DMS79 treated with DMSO at 0.1 percent for 48 hours (cell line): ENCODE data around the gene NEURL3.
A peak's percentile ranks its signal among the peaks of the same experiment; 100 is the strongest.
"Not testable (repeated sequence)": the region's sequence is repeated elsewhere in the genome, so short reads cannot be mapped to it uniquely, and the experiment has no call there.

Experiments used
- DNase-seq: peaks from one replicate; lab custom pipeline; 2025; lab: John Stamatoyannopoulos, UW

Gene NEURL3

DNA sequence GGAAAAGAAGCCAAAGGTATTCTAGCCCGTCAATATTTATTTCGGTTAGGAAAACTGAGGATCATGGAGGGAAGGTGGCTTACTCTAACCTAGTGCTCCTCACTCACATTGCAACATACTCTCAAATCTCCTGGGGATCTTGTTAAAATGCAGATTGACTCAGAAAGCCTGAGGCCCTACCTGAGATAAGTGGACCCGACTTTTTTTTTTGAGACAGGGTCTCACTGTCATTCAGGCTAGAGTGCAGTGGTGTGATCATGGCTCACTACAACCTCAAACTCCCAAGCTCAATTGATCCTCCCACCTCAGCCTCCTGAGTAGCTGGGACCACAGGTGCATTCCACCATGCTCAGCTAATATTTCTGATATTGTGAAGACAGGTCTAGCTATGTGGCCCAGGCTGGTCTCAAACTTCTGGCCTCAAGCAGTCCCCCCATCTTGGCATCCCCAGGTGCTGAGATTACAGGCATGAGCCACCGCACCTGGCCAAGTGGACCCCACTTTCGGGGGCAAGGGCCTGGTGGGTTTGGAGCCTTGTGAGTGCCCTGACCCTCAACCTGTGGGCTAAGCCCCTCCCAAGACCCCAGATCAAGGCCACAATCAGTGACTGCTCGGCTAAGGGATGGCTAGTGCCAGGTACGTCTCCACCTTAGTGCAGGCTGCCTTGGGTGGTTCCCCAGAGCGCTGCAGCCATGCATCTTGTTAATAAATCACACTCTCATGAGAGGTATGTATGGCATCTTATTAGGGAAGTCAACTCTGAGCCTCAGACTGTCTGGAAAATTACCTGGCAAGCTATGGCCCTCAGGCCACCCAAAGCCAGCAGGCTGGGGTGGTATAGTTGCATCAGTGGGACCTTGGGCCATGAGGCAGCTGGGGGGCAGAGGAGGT lies 1.1 kb upstream of the NEURL3 start:
- DNase-seq, result no peak

DNA sequence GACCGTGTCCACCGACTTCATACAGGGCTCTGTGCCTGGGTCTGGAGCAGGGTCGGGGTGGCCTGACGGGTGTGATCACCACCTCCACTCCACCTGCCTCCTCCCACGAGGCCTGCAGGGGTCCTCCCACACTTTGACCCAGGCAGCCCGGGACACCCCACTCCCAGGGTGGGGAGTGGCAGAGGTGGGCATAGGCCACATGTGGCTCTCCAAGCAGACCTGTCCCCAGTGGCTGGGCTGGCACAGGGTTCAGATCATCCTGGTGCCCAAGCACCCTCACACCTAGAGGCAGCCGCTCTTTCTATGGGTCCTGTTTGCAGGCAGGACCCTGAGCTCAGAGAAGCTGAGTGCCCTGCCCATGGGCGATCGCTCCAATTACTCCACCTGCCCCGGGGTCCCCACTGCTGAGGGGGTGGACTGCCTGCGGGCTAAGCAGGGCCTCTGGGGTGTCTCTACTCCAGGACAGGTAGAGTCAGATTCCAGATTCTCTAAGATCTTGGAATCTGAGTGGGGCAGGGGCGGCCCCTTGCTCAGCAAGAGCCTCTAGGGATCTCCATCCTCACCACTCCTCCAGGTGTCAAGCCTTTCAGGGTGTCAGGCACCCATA lies 1.4 kb downstream of the NEURL3 start:
- no peak for DNase-seq

DNA sequence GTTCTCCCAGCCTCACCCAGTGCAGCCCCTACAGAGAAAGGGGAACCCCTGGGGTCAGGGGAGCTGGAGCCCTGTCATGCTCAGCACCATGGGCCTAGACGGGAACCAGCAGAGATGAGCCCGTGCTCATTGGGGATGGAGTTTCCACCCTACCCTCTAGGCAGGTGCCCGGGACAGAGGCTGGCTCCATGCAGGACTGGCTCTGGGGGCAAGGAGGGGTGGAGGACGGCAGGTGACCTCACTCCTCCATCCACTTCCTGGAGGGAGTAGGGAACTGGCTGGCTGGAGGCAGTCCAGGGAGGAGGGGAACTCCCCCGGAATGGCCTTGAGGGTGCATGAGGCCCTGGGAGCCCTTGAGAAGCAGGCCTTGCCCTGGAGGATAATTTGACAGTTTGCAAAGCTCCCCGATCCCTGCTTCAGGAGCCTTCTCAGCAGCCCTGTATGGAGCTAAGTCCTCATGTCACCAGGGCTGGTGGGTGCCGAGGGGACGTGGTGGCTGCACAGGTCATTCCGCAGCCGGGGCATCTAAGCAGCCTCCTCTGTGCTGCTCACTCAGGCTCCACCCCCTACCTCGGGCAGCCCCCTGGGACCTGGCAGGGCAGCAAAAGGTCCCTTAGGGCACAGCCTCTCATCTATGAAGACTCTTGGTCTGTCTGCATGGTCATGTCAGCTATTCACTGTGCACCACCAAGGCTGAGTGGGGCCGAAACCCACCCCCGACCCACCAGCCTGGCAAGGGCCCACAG lies 2.1 kb downstream of the NEURL3 start:
- DNase-seq, result no peak

DNA sequence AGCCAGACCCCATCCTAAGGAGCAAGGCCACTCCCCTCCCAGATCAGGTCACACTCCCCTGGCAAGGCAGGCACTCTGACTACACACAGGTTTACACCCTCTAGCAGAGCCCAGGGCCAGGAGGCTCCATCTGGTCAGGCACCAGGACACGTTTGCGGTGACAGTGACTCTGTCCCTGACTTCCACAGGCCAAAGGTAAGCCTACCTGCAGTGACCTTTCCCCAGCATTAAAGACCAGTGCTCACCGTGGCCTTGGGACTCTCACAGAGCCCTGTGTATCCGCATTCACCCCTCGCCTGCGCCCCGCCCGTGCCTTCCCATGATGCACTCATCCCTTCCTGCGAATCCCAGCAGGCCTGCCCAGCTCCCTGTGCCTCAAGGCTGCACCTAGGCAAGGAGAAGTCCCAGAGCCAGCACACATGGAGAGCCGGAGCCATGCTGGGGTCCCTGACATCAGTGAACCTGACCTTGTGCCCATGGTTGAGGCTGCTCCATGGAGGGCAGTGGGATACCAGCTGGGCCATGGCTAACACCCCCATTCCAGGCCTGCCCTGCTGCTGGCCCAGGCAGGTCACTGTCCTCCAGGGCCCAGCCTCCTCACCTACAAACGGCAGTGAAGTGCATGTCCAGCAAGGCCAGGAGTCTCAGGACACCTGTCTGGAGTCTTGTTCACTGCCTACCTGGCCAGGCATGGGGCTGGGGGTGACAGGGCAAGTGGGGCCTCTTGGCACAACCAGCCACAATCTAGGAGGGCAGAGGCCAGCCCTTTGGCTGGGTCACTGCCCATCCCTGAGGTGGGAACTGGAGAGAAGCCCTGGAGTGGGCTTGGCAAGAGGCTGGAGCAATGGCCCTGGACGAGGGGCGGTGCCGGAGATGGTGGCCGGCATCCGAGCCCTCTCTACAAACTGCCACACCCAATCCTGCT lies 3.0 kb downstream of the NEURL3 start:
- no peak for DNase-seq

DNA sequence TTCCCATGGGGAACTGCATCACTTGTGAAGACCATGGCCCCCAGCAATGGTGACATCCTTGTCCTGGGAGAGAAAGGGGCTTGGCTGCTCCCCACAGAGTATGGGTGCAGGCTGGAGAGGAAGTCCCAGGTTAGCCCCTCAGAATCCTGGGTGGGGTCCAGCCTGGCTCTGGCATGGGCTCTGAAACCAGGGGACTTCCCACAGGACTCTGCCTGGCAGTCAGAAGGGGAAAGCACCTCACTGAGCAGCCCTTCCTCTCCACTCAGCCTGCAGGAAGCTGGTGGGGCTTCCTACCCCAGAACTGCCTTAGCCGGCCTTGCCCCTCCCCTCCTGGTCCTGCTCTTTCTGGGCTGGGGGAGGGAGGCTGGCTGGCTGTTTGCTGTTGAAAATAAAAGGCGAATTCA lies 3.7 kb downstream of the NEURL3 start:
- no peak for DNase-seq

DNA sequence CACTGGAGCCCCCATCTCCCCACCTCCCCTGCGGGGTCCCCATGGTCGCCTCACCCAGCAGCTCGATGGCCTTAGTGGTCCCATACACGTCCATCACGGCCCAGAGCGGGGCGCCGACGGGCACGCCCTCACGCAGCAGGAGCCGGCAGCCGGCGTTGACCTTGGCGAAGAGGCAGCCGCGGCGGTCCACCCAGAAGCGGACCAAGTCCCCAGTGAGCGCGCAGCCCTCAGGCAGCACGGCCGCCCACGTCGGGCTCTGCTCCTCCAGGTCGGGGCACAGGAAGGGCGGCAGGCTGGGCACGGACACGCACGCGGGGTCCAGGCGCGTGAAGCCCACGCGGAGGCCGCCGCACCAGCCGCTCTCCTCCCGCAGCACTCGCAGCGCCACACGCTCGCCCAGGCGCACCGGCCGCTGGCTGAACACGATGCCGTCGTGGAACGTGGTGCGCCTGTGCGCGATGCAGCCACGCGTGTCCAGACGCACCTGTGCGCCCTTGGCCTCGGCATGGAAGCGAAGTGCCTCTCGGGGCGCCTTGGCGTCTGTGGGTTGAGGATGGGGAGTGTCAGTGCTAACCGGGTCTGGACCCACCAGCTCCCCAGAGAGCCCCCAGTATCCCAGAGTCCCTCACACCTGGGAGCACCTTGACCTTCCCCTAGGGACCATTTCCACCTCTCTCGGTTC lies 4.6 kb downstream of the NEURL3 start:
- no peak for DNase-seq

DNA sequence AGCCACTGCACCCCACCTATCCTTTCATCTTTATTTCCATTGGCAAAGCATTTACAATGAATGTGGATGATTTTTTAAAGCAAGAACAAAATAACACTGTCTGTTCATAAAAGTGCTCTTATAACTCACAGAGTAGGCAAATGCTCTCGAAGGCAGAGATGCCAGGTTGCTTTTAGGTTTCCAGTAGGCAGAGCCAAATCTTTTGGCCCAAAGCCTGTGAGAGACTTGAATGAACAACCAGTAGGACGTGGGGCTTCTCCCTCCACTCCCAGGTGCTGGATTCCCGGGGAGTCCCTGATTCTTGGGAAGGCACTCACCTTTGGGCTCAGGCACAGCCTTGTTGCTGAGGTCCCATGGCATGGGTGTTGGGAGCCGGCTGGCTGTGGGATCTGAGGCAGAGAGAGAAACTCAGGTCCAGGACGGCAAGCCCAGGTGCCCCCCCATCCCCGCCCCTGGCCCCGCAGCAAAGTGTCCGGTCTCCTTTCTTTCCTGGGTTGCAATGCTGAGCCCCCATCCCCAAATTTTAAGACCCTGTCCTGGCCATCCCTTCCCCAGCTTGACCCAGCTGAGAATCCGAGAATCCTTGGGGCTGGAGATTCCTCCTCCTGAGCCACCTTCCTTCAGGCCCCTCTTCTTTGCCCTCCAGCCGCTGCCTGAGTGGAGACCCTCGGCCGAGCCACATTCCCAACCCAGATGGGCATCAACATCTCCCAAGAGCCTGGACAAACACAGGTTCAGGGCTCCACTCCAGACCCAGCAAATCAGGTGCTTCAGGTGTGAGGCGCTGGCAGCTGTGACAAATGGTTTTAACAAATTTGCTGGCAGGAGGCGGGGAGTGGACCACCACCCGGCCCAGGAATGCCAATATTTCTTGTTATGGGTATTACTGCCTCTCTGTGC lies 5.8 kb downstream of the NEURL3 start:
- no peak for DNase-seq

DNA sequence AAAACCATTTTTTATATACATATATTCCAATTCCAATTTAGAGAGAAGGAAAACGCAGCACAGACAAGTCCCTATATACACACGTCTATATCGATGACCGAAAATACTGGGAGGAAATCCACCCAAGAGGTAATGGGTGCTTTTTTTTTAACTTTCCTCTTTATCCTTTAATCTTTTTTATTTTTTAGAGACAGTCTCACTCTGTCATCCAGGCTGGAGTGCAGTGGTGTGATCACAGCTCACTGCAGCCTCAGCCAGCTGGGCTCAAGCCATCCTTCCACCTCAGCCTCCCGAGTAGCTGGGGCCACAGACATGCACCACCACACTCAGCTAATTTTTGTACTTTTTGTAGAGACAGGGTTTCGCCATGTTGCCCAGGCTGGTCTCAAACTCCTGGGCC lies 6.5 kb downstream of the NEURL3 start:
- DNase-seq, result not testable (repeated sequence)

DNA sequence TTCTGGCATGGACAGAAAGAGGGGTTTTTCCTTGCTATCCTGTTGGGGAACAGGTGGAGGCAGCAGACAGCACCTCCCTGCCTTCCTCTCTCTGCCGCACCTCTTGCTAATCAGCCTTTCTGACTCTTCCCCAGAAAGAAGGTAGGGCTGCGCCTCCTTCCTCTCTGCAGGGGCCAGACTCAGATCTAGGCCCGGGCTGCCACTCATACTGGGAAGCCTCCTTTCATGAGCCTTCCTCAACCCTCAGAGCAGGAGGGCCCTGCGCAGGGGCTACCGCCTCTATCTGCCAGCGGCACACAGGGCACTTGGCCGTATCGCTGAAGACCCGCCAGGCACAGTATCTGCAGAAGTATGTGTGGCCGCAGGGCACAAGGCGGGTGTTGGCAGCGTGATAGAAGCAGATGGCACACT lies 7.1 kb downstream of the NEURL3 start:
- DNase-seq, result no peak

DNA sequence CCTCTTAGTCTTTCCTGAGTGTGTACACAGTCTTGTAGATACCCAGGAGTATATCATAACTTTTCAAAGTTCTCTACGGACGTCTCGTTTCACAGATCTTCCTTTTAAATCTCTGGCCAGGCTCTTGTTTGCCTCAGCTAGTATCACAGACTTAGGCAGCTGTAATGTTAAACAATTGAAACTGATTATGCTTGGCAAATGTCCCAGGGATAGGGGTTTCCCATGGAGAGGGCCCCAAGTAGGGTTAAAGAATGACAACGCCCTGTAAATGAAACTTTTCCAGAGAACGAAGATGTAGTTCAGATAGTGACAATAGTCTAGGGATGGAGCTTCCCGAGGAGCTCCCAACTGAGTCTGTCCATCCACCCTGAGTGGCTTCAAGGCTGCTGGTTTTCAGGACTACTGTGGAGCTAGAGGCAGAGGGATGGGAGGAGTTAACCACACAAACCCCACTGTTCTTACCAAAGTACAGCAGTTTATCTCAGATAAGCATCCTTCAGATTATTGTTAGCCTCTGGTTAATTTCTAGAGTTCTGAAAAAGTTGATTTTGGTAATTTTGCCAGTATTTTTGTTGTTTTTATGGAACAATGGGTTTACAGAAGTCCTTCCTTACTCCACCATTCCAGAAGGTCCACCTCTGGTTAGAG lies 9.1 kb downstream of the NEURL3 start:
- DNase-seq, result no peak

DNA sequence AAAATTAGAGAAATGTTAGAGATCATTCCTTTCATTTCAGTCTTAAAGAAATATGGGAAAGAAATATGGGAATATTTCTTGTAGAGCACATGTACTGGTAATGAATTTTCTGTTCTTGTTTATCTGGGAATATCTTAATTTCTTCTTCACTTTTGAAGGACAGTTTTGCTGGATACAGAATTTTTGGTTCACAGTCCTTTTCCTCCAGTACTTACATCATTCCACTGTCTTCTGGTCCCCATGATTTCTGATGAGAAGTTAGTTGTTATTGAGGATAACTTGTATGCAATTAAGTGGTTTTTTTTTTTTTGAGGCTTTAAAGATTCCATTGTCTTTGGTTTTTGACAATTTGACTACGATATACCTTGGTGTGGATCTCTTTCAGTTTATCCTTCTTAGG lies 11.0 kb downstream of the NEURL3 start:
- DNase-seq, result no peak

DNA sequence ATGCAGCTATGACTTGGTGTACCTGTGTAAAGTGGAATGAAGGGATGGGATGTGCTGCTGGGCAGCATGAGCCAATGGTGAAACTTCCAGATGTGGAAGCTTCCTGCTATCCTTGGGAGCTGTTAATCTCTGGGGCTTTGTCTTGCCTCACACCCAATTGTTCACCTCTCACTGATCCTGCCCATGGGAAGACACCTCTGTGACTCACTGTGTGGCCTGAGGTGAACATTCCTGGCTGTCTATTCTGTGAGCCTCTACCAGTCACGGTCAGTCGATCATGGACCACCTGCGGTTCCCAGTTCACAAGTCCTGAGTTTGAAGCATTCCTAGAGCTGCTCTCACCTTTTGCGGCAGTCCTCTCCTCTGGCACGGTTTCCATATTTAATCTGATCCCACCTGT lies 12.1 kb downstream of the NEURL3 start:
- no peak for DNase-seq

DNA sequence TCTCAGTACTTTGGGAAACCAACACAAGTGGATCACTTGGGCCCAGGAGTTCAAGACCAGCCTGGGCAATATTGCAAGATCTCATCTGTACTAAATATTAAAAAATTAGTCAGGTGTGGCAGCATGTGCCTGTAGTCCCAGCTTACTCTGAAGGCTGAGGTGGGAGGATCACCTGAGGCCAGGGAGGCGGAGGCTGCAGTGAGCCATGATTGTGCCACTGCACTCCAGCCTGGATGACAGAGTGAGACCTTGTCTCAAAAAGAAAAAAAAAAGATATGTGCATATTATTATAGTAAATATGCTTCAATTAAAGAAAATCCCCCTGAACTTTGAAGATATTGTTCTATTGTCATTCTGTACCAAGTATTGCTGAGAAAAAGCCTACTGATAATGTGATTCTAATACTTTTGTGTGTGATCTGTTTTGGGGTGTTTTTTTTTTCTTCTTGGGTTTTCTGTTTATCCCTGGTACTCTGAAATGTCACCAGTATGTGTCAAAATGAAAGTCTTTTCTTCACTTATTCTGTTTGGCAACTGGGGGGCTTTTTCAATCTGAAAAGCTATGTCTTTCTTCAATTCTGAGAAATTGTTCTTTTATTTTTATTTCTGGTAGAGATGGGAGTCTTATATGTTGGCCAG lies 13.2 kb downstream of the NEURL3 start:
- no peak for DNase-seq

DNA sequence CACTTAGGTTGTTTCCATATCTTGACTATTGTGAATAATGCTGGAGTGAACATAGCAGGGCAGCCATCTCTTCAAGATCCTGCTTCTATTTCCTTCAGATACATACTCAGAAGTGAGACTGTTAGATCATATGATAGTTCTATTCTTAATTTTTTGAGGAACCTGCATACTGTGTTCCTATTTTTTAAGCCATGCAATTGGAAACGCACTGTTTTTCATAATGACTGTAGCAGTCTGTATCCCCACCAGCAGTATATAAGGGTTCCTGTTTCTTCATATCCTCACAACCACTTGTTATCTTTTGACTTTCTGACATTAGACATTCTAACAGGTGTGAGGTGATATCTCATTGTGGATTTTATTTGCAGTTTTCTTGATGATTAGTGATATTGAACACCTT lies 15.5 kb downstream of the NEURL3 start:
- no peak for DNase-seq

DNA sequence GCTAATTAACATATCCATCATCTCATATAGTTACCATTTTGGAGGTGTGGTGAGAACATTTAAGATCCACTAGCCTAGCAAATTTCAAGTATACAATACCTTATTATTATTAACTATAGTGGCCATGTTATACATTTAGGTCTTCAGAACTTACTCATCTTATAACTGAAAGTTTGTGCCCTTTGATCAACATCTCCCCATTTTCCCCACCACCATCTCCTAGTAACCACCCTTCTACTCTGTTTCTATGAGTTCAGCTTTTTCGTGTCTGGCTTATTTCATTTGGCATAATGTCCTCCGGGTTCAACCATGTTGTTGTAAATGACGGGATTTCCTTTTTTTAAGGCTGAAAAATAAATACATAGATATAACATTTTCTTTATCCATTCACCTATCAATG lies 15.9 kb downstream of the NEURL3 start:
- no peak for DNase-seq

DNA sequence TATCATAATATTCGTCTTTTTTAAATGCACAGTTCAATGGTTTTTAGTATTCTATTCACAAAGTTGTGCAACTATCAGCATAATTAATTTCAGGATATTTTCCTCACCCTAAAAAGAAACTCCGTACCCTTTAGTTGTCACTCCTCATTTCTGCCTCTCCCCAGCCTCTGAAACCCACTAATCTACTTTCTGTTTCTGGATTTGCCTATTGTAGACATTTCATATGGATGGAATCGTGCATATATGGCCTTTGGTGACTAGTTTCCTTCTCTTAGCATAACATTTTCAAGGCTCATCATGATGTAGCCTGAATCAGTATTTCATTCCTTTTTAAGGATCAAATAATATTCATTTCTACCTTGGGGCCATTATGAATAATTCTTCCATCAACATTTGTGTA lies 18.5 kb downstream of the NEURL3 start:
- DNase-seq, result no peak

DNA sequence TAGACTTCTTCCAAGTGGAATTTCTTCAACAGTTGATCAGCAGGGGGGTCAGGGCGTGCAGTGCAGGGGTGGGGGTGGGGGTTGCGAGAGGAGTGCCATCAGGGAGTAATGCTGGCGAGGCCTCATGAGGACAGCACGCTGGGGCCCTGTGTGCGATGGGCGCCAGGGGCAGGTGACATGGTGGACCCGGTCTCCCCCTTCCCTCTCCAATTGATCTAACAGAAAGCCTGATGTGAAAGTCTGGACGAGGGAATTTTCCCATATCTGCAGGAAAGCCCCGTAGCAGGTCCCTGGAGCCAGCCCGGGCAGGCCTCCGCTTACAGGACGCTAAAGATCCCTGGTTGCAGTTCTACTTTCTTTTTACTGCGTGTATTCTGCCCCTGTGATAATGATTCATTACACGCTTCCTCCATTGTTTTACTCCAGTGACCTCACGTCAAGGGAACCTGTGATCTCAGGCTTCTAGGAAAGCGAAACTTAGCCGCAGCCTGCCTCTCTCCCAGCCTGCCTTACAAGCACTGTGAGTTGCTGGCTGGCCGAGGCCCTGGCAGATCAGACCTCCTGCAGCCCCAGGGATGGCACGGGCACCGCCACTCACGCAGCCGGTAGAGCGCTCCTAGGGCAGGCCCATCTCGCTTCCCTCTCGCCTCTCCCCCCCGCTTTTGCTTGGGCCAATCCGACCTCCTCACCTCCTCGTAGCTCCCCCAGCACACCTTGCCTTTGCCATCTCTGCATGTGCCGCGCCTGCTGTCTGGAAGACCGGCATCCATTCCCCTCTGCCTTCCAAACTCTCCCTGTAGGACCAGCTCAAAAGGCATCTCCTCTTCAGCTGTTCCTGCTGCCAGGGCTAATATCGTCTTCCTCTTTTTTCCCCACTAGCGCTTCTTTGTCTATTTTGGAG lies 19.2 kb downstream of the NEURL3 start:
- DNase-seq, result peak; percentile 75

DNA sequence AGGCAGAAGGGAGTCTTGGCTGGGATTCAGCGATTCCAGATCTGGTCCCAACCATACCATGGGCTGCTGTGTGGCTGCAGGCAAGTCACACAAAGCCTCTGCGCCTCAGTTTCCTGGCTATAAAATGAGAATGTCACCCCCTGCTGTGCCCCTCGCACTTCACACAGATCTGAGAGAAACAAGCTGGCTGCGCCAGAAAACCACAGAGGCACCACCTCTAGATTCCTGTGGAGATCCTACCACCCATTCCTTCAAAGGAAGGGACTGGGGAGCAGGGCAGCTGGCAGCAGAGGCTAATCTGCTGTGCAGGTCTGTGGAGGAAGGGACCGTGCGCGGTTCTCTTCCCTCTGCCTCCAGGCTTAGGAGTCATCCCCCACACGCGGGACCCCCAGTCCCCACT lies 19.8 kb downstream of the NEURL3 start:
- no peak for DNase-seq
